ENCODE data around the gene STEAP3.

- TF ChIP-seq CTCF (IDR thresholded peaks at IDR 0.05 in 4 of 5, conservative IDR thresholded peaks at IDR 0.05 in 1 of 5), result peak in 2 of 5 experiments; percentile 9 to 41
- TF ChIP-seq POLR2A (IDR thresholded peaks at IDR 0.05), result no peak
Observed at GRCh38 chr2:119234021-119235019, 10.7 kb downstream of the STEAP3 start.
